ENCODE measurements around the gene MRPL10.

The MRPL10 gene

DNA sequence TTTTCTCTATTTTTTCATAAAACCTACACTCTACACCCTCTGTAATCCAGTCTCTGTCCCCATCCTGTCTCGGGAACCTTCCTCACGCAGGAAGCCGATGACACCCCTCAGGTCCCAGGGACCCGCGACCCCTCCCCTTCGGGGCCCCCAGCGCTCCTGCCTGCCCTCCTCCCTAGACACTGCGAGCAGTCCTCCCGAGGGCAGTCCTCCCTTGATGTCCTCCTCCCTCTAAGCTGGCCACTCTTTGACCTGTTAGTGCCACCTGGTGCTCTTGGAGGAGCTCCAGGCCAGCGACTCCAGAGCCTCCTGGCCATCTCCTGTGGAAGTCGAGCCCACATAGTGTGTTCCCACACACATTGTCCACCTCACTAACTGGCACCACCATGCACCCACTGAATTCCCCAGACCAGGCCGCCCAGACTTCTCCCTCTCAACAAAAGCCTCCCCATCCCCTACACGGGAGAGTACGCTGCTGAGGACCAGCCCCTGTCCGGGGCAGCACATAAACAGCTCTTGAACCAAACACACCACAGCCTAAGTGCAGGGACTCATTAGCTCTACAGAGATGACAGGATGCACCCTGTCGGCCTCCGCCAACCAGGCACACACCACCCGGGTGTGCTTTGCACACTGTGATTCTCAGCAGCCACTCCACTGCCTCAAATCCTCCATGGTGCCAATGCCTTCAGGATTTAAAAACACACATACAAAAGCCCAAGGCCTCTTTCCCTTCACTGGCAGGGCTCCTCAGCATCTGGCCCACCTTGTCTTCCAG is 19.0 kb downstream of the MRPL10 start:
- DNase-seq = peak; percentile 18

DNA sequence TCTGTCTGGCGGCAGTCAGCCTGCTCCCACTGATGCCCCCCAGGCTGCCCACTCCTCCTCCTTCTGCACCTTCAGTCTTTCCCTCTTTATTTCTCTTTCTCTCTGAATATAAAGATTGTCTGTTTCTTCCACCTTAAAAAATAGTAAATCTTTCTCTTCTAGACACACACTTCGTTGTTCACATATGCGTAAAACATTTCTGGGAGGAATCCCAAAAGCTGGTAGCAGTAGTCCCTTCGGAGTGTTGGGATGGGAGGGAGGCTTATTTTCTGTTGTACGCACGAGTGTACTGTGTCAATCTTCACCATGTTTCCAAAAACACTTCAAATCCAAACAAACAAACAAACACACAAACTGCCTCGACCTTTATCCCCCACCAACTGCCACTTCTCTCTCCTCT is 19.6 kb downstream of the MRPL10 start:
- DNase-seq = no peak

DNA sequence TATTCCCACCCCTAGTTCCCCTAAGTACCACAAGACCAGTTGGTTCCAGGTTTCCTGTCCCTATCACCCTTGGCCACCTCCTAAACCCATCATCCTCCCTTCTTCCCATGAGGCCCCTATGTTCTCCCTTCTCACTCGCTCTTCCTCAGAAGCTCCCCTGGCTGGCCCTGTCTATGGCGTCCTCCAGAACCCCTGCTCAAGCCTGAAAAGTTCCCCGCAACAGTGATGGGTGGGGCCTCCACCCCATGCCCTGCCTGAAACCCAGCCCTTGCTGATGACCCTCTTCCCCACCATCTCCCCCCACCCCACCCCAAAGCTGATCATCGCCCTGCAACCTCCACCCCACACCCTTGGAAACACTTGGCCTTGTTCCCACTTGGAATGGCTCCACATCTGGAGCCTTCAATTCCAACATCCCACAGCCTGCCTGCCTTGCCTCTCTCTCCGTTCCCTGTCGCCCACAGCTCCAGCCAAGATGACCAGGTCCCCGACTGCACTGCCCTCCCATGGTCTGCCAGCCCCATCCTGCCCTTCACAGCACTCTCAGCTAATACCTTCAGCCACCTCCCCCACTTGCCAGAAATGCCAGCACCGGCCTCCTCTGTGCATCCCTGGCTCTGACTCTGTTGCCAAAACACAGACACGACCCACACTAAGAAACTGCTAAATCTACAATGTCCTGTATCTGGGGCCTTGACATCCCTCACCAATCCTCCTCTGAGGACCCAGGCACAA is 20.3 kb downstream of the MRPL10 start:
- DNase-seq = no peak

DNA sequence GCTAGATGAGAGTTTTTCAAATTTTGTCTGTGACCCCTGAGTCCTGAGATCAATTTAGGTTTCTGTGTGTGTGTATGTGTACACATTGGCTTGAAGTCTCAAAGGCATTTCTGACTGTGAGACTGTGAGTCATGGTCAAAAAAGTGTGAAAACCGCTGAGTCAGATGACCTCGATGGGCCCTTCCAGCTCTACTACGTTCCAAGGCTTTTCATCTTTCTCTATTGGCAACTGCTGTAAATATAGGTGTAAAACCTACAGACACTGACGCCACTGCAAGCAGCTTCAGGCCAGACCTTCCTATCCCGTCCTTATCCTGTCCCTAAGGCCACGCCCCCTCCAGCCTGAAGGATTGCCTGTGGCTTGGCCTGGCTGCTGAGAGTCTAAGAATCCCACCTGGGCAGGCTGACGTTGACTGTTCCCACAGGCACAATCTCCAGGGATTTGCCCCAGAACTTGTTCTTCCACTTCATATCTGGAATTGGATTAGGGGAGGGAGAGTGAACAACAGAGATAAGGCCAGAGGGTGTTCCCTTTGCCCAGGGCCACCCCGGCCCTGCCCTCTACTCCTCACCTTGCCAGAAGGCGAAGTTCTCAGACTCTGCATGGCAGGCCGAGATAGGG is 21.0 kb downstream of the MRPL10 start:
- no peak for DNase-seq

DNA sequence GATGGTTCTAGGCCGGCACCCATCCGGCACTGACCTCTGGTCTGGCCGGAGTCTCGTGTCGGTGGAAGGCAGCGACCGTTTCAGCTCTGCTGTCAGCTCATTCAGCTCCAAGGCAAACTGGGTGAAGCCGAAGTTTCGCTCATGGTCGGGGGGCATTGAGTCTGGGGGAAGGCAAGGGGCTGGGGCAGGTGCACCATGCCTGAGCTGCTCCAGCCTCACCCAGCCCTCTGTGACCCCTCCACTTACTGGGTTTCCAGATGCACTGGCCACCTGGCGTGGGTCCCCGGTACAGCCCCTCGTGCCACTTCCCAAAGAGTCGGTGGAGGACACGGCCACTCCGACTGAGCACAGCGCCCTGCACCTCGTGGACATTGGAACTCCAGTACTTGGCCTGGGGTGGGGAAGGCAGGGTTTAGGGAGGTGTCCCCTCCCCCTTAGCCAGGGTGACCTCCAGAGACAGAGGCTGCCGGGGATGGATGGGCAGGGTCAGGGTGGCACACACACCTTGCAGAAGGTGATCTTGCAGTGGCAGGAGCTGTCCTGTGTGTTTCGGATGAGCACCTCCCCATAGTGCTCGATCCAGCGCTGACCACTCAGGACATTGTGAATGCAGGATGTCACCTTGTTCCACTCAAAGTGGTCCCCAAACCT is 22.4 kb downstream of the MRPL10 start:
- no peak for DNase-seq

DNA sequence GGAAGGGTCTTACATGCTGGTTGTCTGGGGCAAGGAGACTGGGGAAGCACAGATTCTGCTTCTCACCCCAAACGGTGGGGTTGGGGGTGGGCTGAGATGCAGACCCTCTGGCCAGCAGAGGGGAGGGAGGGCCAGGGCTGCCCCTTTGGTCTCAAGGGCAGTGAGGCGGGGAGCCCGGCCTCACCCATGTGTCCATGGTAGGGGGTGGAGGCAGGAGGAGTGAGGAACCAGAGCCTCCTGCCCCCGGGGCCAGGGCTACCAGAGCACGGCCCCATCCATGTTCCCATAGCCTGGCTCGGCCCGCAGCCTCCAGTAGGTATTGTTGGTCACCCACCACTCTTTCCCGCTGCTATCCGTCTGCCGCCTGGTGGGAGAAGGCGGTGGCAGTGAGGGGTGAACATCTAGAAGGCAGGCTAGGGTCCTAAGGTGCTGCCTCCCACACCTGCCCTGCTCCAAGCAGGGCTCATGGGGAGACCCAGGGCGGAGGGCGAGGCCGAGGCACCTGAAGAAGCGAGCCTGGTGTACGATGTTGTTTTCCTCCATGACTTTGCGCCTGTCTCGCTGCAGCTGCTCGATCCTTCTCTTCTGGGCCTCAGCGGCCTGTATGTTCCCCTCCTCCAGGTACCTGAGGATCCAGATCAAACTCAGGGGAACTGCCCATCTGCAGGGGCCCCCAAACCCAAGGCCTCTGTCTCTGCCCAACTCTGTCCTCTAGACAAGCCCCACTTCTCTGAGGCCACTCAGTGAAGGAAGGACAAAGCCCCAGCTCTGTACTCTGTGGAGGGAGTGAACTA is 23.1 kb downstream of the MRPL10 start:
- no peak for DNase-seq

DNA sequence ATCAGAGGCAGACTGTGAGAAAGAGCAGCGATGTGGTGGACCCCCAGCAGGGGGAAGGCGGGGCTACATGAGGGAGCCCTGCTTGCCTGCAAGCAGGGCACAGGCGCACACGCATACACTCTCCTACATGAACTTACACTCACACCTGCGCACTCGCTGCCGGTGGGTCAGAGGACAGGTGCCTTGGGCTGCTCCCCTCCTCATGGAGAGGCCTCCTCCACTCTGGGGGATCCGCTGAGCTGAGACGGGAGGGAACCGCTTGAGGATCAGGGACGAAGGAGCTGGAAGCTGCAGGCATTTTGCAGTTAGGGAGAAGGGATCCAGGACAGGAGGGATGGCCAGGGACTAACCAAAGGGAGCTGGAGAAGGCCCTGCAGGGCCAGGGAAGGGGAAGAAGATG is 23.9 kb downstream of the MRPL10 start:
- DNase-seq = no peak

DNA sequence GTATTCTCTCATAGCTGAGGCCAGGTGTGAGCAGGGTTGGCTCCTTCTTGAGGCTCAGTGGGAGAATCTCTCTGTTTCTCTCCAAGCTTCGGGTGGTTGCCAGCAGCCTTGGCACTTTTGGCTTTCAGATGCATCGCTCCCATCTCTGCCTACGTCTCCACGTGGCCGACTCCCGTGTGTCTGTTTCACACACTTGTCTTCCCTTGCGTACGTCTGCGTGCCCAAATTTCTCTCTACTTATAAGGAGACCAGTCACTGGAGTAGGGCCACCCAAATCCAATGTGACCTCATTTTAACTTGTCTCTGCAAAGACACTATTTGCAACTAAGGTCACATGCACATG is 24.5 kb downstream of the MRPL10 start:
- DNase-seq = no peak

DNA sequence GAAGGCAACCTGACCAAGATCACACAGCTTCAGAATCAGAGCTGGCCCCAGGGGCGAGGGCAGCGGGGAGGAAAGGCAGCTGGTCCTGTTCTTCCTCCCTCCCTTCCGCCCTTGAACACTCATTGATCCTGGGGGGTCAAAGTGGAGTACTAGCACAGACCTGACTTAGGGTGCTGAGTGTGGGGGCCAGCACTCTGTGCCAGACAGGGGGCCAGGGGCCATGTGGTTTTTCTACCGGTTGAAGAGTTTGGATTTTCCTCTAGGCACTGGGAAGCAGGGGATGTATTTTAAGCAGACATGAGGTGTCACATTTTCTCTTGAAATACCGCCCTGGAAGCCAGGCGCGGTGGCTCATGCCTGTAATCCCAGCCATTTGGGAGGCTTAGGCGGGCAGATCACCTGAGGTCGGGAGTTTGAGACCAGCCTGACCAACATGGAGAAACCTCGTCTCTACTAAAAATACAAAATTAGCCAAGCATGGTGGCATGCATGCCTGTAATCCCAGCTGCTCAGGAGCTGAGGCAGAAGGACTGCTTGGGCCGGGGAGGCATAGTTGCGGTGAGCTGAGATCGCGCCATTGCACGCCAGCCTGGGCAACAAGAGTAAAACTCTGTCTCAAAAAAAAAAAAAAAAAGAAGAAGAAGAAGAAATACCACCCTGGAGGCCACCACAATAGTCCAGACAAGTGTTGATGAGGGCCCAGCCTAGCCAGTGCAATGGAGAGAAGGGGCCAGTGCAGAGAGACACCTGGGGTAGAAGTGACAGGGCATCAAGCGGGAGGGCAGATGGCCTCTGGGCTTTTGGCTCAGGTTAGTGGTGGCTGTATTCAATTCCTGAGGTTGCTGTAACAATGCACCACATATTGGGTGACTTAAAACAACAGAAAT is 25.1 kb downstream of the MRPL10 start:
- no peak for DNase-seq

DNA sequence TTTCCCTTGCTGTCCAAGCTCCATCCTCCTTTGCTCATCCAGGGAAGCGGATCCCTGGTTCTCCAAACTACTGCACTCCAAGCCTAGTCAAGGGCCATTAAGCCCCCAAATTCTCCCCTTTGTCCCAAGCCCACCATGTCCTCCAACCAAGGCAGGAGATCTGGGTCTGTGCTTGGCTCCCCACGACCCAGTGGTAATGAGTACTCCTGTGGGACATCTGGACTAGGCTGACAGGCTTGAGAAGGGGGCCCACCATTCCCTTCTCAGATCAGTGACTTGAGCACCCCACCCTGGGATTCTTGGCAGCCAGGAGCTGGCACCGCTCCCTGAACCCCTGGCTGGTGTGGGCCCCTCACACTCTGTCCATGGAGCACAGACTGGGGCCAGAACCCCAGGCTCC is 26.9 kb downstream of the MRPL10 start:
- DNase-seq = no peak

DNA sequence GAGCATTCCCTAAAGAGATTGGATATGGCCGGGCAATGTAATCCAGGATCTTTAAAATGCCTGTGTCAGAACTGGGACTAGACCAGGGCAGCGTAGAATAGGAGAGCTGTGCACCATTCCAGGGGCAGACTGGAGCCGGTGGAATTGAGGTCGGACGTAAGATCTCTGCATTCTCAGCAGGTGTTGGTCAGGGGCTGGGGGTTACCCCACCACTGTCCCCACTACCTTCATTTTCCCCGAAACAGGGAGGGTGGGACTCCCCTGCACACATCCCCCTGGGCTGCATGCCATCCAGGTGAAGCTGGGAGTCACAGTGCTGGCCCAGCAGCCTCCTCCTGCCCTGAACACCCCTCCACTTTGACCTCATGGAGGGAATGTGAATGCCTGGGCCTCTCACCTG is 27.6 kb downstream of the MRPL10 start:
- no peak for DNase-seq

DNA sequence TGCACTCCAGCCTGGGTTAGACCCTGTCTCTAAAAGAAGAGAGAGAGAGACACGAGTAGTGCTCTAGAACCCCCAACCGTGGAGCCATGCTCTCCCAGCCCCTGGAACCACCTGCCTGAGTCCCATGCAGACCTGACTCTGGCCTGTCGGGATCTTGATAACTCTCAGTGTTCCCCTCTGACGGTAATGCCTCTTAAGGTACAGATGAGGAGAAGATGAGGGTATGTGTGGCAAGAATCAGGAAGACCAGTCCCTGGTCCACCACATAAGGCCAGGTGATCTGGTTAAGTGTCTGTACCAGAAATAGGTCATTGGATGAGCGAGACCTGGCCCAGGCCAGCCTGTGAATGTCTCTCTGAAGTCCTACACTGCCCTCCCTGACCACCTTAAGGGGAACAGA is 28.1 kb downstream of the MRPL10 start:
- no peak for DNase-seq

DNA sequence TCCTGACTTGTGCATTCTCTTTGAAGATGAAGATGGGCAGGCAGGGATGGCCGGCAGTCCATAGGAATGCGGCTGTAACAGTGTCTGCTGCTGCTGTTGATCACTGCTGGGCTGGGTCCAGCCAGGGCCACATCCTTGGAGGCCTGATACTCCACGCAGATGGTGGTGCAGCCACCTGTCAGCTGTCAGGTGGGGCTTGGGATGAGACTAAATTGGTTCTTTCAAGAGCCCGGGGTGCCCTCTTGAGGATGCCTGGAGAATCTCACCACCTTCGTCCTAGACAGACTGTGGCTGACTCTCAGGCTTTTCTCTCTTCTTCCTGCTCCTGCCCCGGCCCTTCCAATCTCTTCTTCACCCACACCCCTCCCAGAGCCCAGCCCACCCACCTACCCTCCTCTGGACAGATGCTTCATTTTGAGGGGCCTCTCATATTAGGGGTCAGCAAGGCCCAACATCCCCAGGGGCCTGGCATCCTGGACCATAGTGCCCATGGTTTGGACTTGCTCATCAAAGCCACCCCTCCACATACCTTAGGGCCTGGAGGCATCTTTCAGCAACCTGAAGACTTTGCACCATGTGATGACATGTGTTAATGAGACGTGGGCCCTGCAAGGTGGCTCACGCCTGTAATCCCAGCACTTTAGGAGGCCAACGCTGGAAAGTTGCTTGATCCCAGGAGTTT is 28.9 kb downstream of the MRPL10 start:
- no peak for DNase-seq

DNA sequence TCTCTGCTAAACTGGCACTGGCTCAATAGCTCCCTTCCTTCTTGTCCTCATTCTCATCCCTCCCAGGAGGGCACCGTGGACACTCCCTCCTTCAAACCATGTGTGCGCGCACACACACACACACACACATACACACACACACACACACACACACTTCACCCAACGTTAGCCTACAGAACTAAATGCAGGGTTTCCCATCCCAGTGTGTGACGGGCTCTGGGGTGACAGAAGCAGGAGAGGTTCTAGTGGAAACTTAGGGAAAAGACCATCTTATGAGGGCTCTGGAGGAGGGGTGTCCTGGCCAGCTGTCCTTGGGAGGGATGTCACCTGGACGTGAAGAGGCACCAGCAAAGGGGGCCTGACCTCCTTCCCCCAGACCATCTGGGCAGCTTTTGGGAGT is 29.4 kb downstream of the MRPL10 start:
- DNase-seq = no peak

DNA sequence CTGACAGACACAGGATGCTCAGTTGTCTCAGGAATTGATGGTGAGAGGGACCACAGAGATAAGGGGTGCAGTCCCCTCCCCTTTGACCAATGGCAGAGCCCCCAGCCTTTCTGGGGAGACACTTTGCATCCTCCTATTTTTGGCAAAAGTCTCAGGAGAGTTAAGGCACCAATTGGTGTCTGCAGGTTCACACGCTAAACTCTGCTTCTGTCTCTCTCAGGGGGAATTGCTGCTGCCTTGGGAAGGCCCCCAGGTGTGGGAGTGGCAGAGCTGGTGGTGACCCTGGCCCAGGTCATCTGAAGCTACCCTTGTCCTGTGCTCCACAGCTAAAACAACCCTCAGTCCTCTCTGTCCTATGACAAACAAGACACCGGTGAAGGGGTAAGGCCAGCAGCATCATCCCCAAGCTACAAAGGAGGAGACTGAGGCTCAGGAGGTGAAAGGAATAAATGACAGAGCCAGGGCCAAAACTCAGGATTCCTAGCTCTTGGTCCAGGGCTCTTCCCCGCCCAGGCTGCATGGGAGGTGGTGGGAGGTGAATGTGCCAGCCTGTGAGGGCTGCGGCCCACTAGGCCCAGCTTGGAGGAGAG is 30.1 kb downstream of the MRPL10 start:
- no peak for DNase-seq

DNA sequence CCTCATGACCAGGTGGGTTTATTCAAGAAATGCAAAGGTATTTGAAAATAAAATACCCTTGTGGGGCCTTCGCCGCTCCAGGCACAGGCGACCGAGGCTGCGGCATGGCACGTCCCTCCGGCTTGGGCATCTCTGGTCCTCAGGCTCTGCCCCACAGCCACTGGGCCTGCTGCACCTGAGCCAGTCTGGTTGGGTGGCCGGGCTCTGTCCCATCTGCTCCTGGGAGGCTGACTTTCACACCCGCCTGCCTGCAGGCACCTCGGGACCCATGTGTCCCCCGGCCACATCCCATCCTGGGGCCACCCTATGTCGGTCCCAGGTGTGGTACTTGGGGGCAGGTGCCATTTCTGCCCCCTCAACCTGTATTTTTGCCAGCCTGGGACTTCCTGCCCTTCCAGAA is 30.7 kb downstream of the MRPL10 start:
- DNase-seq = no peak

DNA sequence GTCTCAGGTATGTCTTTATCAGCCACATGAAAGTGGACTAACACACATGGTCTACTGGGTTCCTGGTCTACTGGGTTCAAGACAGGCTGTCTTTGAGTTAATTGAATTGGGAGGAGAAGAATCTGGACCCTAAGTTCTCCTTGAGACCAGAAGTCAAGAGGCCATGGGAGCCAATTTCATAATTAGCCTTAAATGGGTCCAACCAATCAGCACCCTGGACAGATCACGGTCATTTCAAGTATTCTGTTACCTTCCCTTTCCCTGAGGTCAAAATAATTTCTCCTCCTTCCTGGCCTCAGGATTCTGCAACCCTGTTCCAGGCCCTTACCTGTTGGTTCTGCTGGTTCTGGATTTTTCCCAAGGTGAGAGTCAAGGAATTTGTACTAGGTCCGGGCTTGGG is 33.5 kb downstream of the MRPL10 start:
- DNase-seq = no peak

DNA sequence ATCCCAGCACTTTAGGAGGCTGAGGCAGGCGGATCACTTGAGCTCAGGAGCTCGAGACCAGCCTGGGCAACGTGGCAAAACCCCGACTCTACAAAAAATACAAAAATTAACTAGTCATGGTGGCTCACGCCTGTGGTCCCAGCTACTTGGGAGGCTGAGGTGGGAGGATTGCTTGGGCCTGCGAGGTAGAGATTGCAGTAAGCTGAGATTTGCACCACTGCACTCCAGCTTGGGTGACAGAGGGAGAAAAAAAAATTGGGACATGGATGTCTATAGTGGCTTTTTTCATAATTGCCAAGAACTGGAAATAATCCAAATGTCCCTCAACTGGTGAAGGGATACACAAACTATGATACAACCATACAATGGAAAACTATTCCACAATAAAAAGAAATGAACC is 38.4 kb downstream of the MRPL10 start:
- no peak for DNase-seq

DNA sequence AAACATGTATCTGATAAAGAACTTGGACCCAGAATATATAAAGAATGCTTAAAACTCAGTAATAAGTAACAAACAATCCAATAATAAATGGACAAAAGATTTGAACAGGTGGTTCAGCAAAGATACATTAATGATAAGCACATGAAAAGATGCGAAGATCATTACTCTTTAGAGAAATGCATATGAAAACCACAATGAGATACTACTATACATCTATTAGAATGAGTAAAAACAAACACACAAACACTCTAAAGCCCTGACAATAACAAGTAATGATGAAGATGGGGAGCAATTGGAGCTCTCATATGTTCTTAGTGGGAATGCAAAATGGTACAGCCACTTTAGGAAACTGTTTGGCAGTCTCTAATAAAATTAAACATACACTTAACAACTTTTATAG is 38.9 kb downstream of the MRPL10 start:
- DNase-seq = no peak

DNA sequence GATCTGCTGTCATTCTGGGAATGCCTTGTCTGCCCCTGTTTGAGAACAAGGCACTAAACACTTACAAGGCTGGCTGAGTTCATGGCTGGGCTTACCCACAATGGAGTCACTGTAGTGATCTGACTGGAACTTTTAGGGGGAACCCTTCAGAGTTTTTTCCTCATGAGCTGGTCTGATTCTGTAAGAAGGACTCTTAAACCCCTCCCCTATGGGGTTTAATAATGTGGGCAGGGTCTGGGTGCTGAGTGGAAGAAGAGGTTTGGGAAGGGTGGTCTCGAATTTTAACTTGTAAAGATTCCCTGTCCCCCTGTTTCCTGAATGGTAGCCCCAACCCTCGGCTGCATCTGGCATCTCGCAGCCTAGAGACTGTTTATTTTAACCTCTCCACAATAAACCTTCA is 40.3 kb downstream of the MRPL10 start:
- no peak for DNase-seq

Measured in right forelimb (tissue), 1 donor.